GM19351 (cell line): ENCODE measurements around the gene HCFC1R1.

ENCODE experiments used
- ATAC-seq: cut with Tn5 transposase; IDR thresholded peaks from one replicate; pipeline ENCODE4 v1.9.1; 2021; ENCODE audit warnings: mild to moderate bottlenecking, moderate library complexity; ENCODE audit not compliant: unreplicated experiment

The HCFC1R1 gene

DNA sequence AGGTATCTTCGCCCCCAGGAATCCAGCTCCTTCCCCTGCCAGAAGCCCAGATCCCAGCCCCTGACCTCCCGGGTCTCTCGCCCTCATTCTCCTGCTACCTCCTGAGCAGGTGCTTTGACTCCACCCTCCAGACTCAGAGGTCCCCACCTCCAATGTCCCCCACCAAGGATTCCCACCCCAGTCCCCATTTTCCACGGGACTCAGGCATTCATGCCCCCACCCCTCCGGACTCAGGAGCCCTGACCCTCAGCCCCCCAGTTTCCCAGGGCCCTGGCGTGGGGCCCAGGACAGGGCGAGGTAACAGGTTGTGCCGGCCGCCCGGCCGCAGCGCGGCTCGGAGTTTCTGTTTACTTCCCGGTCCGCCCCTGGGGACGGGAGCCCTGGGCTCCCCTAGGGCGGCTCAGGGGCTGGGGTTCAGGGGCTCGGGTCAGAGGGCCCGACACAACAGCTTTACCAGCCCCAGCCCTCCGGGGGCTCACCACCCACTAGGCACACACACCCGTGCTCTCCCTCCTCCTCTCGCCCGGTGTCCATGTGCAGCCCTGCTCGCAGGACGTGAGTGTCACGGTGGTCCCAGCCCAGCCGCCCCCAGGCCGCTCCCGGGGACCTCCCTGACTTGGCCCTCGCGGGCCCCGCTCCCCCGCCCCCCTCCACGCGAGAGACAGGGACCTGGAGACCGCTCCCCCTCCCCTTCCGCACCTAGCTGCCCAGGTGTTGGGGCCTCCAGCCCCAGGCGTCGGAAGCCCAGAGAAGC is 12.4 kb upstream of the HCFC1R1 start:
- ATAC-seq = no peak

GRCh38 chr16:3035289-3035971 is 11.7 kb upstream of the HCFC1R1 start:
- no peak for ATAC-seq

DNA sequence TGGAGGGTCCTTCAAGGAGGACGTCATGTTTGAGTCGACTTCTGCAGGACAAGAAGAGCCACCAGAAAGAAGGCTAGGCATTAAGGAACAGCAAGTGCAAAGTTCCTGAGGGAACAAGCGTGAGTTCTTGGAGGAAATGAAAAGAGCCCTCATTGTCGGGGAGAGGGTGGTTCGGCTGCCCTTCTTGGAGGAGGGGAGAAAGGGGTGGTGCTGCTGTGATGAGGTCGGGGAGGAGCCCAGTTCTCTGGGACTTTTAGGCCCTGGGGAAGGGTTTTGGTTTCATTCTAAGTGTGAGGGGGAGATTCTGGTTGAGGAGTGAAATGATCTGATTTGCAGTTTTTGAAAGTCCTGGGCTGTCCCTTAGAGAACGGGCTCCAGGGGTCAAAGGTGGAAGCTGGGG is 8.9 kb upstream of the HCFC1R1 start:
- ATAC-seq = no peak

DNA sequence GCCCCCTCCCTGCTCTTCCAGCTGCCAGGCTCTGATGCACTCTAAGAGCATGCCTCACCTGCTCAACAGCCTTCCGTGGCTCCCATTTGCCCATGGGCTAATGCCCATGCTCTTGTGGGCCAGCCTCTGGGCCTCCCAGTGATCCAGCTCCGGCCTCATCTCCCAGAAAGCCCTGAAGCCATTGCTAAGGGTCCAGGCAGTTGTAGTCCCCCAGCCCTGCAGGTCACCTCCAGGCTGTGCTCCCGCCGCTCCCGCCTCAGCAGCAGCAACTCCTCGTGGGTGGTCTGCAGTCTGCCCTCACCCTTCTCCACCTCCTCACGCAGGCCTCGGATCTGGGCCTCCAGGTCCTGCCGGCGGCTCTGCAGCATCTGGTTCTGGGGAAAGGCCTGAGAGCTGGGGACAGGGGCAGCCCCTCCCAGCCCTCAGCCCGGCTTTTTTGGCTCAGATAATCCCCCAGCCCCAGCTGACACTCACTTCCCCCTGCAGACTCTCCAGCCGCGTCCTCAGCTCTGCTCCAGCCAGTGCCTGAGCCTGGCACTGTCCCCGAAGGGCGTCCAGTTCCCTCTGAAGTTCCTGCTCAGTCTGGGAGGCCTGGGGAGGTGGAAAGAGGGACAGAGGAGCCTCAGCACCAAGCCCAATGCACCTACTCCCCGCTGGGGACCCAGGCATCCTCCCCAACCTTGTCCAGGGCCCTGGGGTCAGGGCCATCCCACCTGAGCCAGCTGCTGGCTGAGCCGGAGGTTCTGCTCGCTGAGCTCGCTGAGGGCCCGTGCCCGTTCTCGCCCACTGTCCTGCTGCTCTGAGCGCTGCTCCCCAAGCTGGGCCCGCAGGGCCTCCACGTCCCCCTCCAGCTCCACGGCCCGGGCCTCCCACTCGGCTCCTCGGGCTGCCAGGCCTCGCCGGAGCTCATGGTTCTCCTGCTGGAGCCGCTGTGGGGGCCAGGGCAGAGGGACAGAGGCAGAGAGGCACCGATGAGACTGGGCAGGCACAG is 6.8 kb upstream of the HCFC1R1 start:
- no peak for ATAC-seq

- ATAC-seq = no peak
These were observed 5.9 kb upstream of the HCFC1R1 start for GRCh38 chr16:3029491-3030221.

DNA sequence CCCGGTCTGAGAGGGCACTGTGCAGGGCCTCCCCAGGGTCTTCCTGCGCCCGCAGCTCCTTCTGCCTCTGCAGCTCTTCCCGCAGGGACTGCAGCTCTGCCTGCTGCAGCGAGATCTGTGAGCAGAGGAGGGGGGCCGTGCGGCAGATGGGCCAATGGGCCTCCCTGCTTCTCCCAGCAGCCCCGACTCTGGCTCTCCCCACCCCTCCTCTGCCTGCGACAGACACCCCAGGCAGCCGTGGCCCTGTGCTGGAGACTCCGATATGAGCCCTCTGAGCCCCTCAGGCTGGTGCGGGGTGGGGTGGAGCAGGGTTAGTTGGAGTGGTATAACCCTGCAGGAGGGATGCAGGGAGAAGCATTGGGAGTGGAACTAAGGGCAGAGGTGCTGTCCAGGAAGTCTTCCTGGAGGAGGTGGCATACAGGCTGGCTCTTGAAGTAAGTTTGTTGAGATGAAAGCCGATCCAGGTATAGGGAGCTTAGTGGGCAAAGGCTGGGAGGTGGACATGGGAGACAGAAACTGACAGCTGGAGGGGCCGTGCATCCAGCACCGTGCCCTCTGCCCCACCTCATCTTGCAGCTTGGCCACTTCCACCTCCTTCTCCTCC is 5.1 kb upstream of the HCFC1R1 start:
- no peak for ATAC-seq

- no peak for ATAC-seq
These were observed 4.4 kb upstream of the HCFC1R1 start for GRCh38 chr16:3027983-3028715.

DNA sequence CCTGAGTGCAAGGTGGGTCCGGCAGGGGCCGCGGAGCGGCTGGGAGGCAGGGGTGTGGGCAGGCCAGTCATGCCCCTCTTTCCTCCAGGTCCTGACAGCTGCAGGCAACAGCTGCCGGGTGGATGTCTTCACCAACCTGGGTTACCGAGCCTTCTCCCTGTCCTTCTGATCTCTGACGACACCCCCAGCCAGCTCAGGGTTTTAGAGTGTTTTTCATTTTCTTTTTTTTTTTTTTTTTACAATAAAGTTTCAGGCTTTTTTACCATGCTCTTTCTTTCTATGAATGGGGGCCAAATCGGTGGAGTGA is 3.7 kb upstream of the HCFC1R1 start:
- ATAC-seq = no peak

DNA sequence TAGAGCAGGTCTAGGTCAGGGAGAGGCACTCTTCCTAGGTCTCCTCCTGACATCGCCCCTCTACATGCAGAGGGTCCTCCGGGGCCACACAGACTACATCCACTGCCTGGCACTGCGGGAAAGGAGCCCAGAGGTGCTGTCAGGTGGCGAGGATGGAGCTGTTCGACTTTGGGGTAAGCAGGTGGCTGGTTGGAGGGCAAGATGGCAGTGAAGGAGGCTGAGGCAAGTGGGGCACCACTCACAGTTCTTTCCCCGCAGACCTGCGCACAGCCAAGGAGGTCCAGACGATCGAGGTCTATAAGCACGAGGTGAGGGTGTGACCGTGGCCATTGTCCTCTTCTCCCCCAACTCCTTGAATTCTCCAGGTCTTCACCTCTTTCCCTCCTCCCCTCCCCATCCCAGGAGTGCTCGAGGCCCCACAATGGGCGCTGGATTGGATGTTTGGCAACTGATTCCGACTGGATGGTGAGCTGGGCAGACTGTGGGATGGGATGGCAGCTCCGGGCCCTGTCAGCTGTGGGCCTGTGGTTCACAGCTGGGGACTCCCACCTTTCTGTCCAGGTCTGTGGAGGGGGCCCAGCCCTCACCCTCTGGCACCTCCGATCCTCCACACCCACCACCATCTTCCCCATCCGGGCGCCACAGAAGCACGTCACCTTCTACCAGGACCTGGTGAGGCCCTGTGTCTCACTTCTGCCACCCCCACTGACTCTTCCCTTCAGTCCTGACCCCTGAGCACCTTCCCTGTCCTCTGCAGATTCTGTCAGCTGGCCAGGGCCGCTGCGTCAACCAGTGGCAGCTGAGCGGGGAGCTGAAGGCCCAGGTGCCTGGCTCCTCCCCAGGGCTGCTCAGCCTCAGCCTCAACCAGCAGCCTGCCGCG is 3.1 kb upstream of the HCFC1R1 start:
- ATAC-seq = no peak

GRCh38 chr16:3026003-3026378 is 2.2 kb upstream of the HCFC1R1 start:
- ATAC-seq = no peak

GRCh38 chr16:3025032-3026002 is 1.6 kb upstream of the HCFC1R1 start:
- ATAC-seq = no peak

DNA sequence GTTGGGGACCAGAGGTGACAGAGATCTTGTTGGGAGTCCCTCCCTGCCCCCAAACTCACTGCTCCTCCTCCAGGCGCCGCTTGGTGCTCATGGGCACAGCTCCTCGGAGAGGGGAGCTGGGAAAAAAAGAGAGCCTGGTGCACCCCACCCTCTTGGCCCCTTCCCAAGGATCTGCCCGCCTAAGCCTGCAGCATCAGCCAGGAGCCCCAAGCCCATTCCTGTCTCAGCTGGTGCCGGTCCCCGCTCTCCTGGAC is 400 bp downstream of the HCFC1R1 start:
- ATAC-seq = no peak

- ATAC-seq = no peak
These were observed 893 bp downstream of the HCFC1R1 start for GRCh38 chr16:3022684-3023414.

- ATAC-seq = no peak
These were observed 1.5 kb downstream of the HCFC1R1 start for GRCh38 chr16:3022208-3022683.

- ATAC-seq = no peak
These were observed 2.1 kb downstream of the HCFC1R1 start for GRCh38 chr16:3021449-3022207.

- no peak for ATAC-seq
These were observed 2.9 kb downstream of the HCFC1R1 start for GRCh38 chr16:3020604-3021448.
